Activated CD8-positive, alpha-beta memory T cell treated with anti-CD3 and anti-CD28 coated beads for 4 hours (primary cell): ENCODE data around the gene PDLIM5.
"Not testable (repeated sequence)": the region's sequence is repeated elsewhere in the genome, so short reads cannot be mapped to it uniquely, and the experiment has no call there.

ENCODE experiments used
- DNase-seq, 2 donors: peaks; one replicate each; pipeline ENCODE4 v3.0.0-alpha.2; 2020; ENCODE audit warnings: low read depth in 2 of 2

Gene PDLIM5

GRCh38 chr4:94650134-94650495 lies 198.4 kb downstream of the PDLIM5 start:
- no peak for DNase-seq

DNA sequence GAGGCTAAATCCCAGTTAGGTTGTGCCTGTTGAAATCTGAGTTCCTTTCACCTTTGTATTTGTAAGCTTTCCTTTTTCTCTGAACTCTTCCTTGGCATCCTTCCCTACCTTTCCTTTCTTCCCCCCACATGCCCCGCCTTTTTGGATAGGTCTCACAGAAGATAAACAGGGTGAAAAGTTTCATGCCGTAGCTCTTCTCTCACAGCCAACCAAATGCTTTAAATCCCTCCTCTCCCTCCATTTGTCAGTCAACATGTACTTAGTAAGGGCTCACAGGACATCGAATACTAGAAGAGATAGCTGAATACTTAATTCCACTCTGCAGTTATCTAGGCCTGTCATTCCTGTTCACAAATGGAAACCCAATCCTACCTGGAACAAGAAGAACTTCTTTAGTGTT lies 198.9 kb downstream of the PDLIM5 start:
- DNase-seq: no peak

DNA sequence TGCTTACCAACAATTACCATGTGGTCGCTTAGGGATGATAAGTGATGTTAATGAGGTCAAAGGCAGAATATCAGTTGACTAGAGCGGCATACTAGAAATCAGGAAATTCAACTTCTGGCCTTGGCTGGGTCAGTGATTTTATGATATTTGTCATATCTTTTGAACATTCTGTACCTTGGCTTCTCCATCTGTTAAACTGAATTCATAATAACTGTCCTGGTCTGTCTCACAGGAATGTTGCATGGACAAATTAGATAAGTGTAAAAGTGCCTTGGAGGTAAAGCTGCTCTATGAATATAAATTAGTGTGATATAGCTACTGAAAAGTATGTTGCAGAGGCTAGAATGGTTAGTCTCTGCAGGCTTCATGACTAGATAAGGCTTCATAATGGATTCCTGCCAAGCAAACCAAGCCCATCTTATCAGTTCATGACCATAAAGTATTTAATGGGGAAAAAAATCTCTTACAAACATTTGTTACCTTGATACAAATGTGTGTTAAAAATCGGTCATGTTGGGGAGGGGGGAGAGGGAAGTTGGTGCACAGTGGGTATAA lies 201.4 kb downstream of the PDLIM5 start:
- no peak for DNase-seq

GRCh38 chr4:94653984-94654609 lies 202.4 kb downstream of the PDLIM5 start:
- DNase-seq: no peak

GRCh38 chr4:94654714-94655113 lies 203.0 kb downstream of the PDLIM5 start:
- no peak for DNase-seq

- DNase-seq: no peak
Observed at GRCh38 chr4:94660614-94661013, 208.9 kb downstream of the PDLIM5 start.

GRCh38 chr4:94665021-94665420 lies 213.3 kb downstream of the PDLIM5 start:
- not testable (repeated sequence) for DNase-seq

- no peak for DNase-seq
Observed at GRCh38 chr4:94665500-94666404, 214.0 kb downstream of the PDLIM5 start.

DNA sequence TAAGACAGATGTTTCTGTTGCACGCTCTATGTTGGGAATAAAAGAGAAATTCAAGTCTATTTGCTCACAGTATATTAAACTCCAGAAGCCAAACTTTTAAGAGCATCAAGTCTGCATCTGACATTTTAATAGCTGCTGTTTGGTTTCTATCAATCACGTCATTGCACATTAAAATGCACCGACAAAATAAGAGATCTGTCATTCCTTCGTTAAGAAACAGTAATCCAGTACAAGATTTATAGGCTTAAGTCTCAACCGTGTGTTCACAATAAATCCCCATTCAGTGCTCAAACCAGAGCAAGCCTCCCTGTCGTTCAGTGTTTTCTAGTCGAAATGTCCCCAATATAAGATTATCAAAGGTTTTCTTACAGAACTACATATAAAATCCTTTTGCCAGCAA lies 217.0 kb downstream of the PDLIM5 start:
- DNase-seq: no peak

GRCh38 chr4:94669672-94670664 lies 218.2 kb downstream of the PDLIM5 start:
- DNase-seq: no peak

GRCh38 chr4:94671113-94671512 lies 219.4 kb downstream of the PDLIM5 start:
- no peak for DNase-seq

DNA sequence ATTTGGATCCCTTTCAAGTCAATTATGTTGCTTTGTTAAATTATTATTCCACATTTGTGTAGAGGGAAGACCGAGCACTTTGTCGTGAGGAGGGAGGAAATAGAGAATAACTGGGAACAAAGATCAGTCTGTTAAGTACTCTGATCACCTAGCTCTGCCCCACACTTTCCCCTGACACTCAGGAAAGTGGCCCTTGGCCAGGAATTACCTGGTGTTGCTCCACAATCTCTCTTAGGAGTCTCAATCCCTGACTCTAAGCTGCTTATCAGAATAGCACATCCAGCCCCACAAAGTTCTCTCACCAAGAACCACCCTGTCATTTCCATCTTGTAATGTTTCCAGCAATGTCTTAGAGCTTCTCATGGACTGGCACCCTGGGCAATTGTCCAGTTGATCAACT lies 222.2 kb downstream of the PDLIM5 start:
- no peak for DNase-seq

DNA sequence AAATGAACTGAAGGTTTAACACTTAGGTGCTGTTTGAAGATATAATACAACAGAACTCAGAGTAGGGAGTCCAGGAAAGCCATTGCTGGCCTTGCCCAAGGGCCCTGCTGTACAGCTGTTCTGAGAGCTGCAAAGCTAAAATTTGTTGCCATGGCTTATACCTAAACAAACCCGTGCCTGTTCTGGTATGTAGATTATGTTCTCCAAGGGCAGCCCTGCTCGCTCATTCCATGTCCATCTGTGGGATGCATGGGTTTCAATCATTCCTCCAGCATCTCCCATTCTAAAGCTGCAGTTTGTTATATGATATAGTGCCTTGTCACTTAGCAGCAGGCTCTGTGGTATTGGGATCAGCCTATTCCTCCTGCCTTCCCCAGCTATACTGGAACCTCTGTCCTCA lies 225.2 kb downstream of the PDLIM5 start:
- no peak for DNase-seq

DNA sequence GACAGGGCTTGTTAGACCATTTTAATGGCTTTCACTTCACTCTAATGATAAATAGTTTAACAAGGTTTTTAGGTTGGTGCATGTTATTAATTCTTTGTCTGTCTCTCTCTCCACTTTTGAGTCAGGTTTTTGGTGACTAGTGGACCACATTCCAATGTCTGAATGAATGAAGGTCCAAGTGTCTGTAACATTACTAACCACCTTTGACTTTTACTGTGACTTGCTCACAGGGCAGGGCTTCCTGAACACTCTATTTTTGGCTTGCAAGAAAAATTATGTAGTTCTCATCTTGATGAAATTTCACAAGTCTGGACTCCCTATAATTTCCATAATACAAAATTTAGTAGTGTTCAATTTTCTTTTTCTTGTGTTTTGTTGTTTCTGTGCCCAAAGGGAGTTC lies 227.2 kb downstream of the PDLIM5 start:
- DNase-seq: no peak

- no peak for DNase-seq
Observed at GRCh38 chr4:94680176-94680862, 228.6 kb downstream of the PDLIM5 start.

GRCh38 chr4:94686086-94686485 lies 234.3 kb downstream of the PDLIM5 start:
- no peak for DNase-seq

DNA sequence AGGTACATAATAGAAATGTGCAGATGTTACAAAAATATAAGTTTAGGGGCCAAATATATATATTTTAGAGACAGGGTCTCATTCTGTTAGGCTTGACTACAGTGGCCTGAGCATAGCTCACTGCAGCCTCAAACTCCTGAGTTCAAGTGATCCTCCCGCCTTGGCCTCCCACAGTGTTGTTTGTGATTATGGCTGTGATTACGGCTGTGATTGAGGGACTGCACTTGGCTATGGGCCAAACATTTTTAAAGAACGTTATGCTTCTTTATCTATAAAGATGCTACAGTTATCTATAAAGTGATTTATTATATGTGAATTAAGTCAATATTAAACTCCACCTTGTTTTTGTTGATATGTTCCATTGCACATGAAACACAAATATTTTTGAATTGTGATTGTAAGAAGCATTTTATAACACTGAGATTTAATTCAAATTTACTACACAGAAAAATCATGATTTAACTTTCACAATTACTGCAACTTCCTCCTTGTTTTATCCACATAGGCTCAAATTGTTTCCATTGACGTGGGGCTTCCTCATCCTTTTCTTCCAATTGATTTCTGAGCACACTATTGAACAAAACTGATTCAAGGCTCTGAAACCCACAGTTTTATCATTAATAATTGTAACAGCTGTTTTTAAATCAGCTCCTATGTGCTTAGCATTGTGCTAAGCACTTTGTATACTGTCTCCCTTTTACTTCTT lies 237.6 kb downstream of the PDLIM5 start:
- DNase-seq: no peak

GRCh38 chr4:94690851-94691254 lies 239.1 kb downstream of the PDLIM5 start:
- DNase-seq: no peak

- DNase-seq: no peak
Observed at GRCh38 chr4:94691552-94691951, 239.8 kb downstream of the PDLIM5 start.

DNA sequence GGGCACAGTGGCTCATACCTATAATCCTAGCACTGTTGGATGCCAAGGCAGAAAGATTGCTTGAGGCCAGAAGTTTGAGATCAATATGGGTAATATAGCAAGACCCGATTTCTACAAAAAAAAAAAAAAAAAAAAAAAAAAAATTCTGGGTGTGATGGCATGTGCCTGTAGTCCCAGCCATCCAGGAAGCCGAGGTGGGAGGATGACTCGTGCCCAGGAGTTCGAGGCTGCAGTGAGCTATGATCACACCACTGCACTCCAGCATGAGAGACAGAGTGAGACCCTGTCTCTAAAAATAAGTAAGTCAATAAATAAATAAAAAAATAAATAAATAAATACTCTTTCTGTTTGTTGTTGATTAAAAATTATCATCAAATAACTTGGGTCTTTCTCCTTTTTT lies 243.6 kb downstream of the PDLIM5 start:
- no peak for DNase-seq

- no peak for DNase-seq
Observed at GRCh38 chr4:94698187-94698586, 246.4 kb downstream of the PDLIM5 start.
